Measurements from ENCODE around the gene MARK4.

DNA sequence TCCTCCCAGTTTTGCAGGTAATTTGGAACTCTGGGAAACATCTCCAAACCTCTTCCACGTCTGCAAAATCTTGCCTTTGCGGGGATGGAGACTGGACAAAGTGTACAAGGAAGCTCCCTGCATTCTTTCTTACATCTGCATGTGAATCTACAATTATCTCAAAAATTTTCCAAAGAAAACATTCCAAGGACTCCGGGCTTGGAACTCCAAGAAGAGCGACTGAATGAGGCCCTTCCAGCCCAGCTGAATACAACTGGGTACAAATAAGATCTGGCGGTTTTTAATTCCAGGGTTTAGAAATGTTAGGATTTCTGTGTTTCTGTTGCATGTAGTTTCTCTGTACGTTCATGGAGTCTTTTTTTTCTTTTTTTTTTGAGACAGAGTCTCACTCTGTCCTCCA lies 34.4 kb upstream of the MARK4 start:
- TF ChIP-seq, protein P1, sequence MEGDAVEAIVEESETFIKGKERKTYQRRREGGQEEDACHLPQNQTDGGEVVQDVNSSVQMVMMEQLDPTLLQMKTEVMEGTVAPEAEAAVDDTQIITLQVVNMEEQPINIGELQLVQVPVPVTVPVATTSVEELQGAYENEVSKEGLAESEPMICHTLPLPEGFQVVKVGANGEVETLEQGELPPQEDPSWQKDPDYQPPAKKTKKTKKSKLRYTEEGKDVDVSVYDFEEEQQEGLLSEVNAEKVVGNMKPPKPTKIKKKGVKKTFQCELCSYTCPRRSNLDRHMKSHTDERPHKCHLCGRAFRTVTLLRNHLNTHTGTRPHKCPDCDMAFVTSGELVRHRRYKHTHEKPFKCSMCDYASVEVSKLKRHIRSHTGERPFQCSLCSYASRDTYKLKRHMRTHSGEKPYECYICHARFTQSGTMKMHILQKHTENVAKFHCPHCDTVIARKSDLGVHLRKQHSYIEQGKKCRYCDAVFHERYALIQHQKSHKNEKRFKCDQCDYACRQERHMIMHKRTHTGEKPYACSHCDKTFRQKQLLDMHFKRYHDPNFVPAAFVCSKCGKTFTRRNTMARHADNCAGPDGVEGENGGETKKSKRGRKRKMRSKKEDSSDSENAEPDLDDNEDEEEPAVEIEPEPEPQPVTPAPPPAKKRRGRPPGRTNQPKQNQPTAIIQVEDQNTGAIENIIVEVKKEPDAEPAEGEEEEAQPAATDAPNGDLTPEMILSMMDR (optimal IDR thresholded peaks at IDR 0.05 in 1 of 3, IDR thresholded peaks at IDR 0.05 in 1 of 3, conservative IDR thresholded peaks at IDR 0.05 in 1 of 3; ENCODE audit: extremely low read depth in 1 of 3, insufficient read depth in 2 of 3, low read length in 3 of 3), result no peak
- no peak for TF ChIP-seq EZH2 (IDR thresholded peaks at IDR 0.05; ENCODE audit: low read length)
